Stimulated activated CD8-positive, alpha-beta memory T cell treated with anti-CD3 and anti-CD28 coated beads, Interleukin-12 subunit alpha, Interleukin-12 subunit beta, amount 100 ng/mL, for 24 hours (primary cell): ENCODE measurements around the gene VPS50.

Experiments
- DNase-seq: peaks from one replicate; pipeline ENCODE4 v3.0.0-alpha.2; 2020; ENCODE audit errors: extremely low read depth

Gene VPS50, protein sequence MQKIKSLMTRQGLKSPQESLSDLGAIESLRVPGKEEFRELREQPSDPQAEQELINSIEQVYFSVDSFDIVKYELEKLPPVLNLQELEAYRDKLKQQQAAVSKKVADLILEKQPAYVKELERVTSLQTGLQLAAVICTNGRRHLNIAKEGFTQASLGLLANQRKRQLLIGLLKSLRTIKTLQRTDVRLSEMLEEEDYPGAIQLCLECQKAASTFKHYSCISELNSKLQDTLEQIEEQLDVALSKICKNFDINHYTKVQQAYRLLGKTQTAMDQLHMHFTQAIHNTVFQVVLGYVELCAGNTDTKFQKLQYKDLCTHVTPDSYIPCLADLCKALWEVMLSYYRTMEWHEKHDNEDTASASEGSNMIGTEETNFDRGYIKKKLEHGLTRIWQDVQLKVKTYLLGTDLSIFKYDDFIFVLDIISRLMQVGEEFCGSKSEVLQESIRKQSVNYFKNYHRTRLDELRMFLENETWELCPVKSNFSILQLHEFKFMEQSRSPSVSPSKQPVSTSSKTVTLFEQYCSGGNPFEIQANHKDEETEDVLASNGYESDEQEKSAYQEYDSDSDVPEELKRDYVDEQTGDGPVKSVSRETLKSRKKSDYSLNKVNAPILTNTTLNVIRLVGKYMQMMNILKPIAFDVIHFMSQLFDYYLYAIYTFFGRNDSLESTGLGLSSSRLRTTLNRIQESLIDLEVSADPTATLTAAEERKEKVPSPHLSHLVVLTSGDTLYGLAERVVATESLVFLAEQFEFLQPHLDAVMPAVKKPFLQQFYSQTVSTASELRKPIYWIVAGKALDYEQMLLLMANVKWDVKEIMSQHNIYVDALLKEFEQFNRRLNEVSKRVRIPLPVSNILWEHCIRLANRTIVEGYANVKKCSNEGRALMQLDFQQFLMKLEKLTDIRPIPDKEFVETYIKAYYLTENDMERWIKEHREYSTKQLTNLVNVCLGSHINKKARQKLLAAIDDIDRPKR

GRCh38 chr7:93231799-93232672, at the start of gene VPS50:
Gene VPS50, plus strand, starts transcription at chr7:93232366. Its CDS starts 102 bp downstream, at chr7:93232468.
- DNase-seq: peak; percentile 78

DNA sequence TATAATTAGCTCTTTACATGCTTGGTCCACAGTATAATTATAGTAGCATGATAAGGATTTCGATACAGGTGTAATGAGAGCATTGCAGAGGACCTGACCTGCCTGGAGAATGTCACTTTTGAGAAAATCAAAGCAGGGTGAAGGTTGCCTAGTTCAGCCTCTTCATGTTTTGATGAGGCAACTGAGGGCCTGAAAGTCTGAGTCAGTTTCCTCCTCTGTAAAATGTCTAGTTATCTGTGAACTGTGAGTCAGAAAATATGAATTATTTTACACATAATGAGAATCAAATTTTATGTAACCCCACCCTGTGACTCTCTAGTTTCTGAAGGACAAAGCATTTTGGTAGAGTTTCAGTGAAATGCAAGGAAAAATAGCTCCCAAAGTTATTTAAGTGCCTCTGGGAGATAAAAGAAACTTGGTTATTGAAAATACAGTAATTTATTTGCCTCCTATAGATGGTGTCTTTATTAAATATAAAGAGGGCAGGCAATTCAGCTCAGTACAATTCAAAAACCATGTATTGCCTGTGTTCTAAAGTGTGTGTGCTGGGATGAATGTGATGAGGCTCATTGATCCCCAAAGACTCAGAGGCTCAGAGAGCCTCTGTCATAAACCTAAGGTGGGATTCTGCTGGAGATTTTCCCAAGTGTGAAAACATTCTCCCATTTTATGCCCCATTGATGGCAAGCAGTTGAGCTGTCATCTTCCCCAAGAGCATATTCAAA, 46.7 kb upstream of the VPS50 start:
- no peak for DNase-seq

DNA sequence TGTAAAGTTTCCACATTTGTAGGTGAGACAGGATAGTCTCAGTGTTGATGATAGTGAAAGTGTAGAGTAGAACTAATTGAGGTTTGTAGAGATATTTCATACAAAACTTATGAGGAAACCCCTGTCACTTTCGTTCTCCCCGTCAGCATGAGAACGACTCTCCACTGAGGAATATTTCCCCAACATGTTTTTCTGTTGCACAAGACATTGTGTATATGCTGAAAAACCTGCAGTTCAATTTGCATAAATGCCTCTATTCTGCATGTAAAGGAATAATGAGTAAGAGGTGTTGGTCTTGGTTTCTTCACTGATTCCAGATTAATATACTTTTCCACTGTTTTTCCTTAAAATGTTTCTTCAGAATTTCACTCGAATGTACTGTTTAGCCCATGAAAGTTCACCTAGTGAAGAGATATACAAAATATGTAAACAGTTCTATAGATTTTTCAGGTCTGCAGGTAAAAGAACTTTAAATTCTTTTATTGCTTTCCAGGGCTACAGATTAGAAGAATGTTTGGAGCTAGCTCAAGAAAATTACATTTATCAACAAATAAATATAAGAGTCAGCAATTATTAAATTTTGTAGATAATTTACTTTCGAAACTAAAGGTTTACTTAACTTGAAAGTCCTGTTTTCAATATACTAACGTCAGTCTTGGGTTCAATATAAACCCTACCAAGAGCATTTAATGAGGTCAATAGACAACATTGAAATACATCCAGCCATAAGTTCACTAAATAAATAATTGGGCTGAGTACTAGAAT, 43.1 kb upstream of the VPS50 start:
- DNase-seq: no peak

- DNase-seq: no peak
Observed at GRCh38 chr7:93194386-93194785, 37.8 kb upstream of the VPS50 start.

GRCh38 chr7:93196336-93196735, 35.8 kb upstream of the VPS50 start:
- no peak for DNase-seq

GRCh38 chr7:93198472-93198871, 33.7 kb upstream of the VPS50 start:
- no peak for DNase-seq

GRCh38 chr7:93202594-93203250, 29.4 kb upstream of the VPS50 start:
- DNase-seq: no peak

GRCh38 chr7:93203496-93203895, 28.7 kb upstream of the VPS50 start:
- DNase-seq: no peak

GRCh38 chr7:93205046-93205445, 27.1 kb upstream of the VPS50 start:
- DNase-seq: no peak

- DNase-seq: no peak
Observed at GRCh38 chr7:93211228-93211818, 20.8 kb upstream of the VPS50 start.

GRCh38 chr7:93212881-93213280, 19.3 kb upstream of the VPS50 start:
- no peak for DNase-seq

DNA sequence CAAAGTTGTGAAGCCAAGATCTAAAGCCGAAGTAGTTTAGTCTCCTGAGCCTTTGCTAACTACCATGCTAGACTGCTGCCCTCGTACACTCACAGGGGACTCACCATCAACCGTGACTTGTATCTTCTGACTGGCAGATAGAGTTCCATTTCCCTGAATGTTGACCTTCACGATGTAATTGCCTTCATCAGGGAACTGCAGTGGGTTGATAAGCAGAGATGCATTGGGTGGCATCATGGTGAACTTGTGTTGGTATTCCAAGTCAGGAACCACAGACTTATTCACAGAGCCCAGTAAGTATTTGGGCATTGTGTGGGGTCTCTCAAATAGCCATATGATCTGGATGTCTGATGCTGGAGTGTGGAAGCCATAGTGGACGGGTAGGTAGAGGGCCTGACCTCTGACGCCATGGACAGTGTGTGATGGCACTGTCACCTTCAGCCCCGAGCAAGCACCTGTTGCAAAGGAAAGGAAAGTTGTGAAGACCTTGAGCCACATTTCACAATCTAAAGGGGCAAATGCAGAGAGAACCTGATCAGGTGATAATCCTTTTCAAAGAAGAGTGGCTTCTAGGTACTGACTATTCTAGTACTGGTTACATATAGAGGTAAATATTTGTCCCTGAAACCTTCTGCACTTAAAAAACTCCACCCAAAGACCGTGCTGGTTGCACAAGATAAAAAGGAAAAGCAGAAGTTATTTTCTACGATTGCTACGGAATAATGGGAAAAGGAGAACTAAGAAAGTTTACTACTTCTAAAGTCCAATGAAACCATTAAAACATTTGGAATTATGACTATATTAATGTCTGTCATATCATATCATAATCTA, 13.0 kb upstream of the VPS50 start:
- no peak for DNase-seq

- DNase-seq: no peak
Observed at GRCh38 chr7:93219868-93220267, 12.3 kb upstream of the VPS50 start.

GRCh38 chr7:93226310-93226709, 5.9 kb upstream of the VPS50 start, which contains the start of gene HEPACAM2:
Gene HEPACAM2, minus strand, starts transcription at chr7:93226469.
- no peak for DNase-seq

DNA sequence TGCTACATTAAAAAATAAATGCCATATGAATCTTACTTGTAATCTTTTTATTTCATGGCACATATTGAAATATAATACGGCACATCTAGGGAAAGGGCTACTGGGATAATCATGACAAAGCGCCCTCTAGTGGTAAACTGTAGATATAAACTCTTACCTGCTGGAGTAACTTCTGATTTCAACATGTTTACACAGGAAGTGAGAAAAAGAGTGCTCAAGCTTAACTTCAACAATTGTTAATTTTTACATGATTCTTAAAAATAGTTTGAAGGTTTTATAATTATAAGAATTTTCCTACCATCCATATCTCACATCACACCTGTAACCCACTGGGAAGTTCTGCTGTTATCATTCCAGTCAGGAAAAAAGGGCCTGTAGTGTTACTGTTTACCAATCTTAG, 3.9 kb upstream of the VPS50 start:
- DNase-seq: no peak

- no peak for DNase-seq
Observed at GRCh38 chr7:93231259-93231658, 907 bp upstream of the VPS50 start.

DNA sequence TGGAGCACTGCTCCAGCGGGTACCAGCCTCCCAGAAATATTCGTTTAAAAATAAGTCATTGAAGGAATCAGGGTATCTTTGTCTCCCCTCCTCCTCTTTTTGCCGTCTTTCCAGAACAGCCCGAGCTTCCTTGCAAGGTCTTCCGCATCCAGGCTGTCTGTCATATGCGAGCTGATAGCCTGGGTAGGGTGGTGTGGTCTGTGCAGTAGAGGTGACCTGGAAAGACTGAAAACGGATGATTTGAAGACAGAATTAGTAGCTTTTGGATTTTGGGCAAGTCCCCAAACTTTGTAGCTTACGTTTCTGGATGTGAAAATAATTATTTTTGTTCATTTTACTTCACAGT, 480 bp downstream of the VPS50 start:
- DNase-seq: no peak

- no peak for DNase-seq
Observed at GRCh38 chr7:93235541-93235940, 3.4 kb downstream of the VPS50 start.
